Upper lobe of left lung (tissue), 4 donors: ENCODE data around the gene NDUFV2.

Experiments
- CTCF ChIP-seq, 6 experiments: fragments of 450-650 bp in 4 of 6; fragments of 200-600 bp in 2 of 6; sonication (generic) in 2 of 6; IDR thresholded peaks; one replicate each; pipeline ENCODE4 v1.5.1; 2016 to 2019; ENCODE audit warnings: antibody characterized with exemption in 6 of 6
- EP300 ChIP-seq, 4 donors: sonication (generic); formaldehyde crosslinking; IDR thresholded peaks; one replicate each; pipeline ENCODE4 v1.5.1; 2017; ENCODE audit warnings: antibody characterized with exemption in 4 of 4, control low read depth in 2 of 4
- POLR2A ChIP-seq, 4 donors: fragments of 450-650 bp; IDR thresholded peaks; one replicate each; pipeline ENCODE4 v1.5.1; 2016 to 2017; ENCODE audit warnings: antibody characterized with exemption in 4 of 4, mild to moderate bottlenecking in 2 of 4

GRCh38 chr18:9172506-9173127 lies 70.1 kb downstream of the NDUFV2 start:
- TF ChIP-seq CTCF (IDR thresholded peaks at IDR 0.05) (no peak), POLR2A (IDR thresholded peaks at IDR 0.05) (no peak), EP300 (IDR thresholded peaks at IDR 0.05) (no peak)
